ENCODE results near the gene MTHFSD.
"Not testable (repeated sequence)": the region's sequence is repeated elsewhere in the genome, so short reads cannot be mapped to it uniquely, and the experiment has no call there.

The MTHFSD gene

GRCh38 chr16:86554917-86555703, at the start of gene MTHFSD:
Gene MTHFSD, minus strand, starts transcription at chr16:86555235. Its CDS starts 51 bp downstream, at chr16:86555184.
- DNase-seq (ENCODE audit: low read depth in 1 of 2, low spot score in 1 of 2), result peak; percentile 93 to 96

GRCh38 chr16:86604436-86605193, 49.6 kb upstream of the MTHFSD start:
- no peak for DNase-seq (ENCODE audit: low read depth in 1 of 2, low spot score in 1 of 2)

GRCh38 chr16:86602521-86602920, 47.5 kb upstream of the MTHFSD start:
- no peak for DNase-seq (ENCODE audit: low read depth in 1 of 2, low spot score in 1 of 2)

GRCh38 chr16:86601356-86601755, 46.3 kb upstream of the MTHFSD start:
- DNase-seq (ENCODE audit: low read depth in 1 of 2, low spot score in 1 of 2), result no peak

GRCh38 chr16:86598607-86599565, 43.9 kb upstream of the MTHFSD start:
- DNase-seq (ENCODE audit: low read depth in 1 of 2, low spot score in 1 of 2), result no peak

GRCh38 chr16:86597880-86598606, 43.0 kb upstream of the MTHFSD start:
- DNase-seq (ENCODE audit: low read depth in 1 of 2, low spot score in 1 of 2), result no peak

GRCh38 chr16:86597126-86597879, 42.3 kb upstream of the MTHFSD start:
- no peak for DNase-seq (ENCODE audit: low read depth in 1 of 2, low spot score in 1 of 2)

- no peak for DNase-seq (ENCODE audit: low read depth in 1 of 2, low spot score in 1 of 2)
Measured at GRCh38 chr16:86595983-86596605, 41.1 kb upstream of the MTHFSD start.

GRCh38 chr16:86594721-86595120, 39.7 kb upstream of the MTHFSD start:
- no peak for DNase-seq (ENCODE audit: low read depth in 1 of 2, low spot score in 1 of 2)

- no peak for DNase-seq (ENCODE audit: low read depth in 1 of 2, low spot score in 1 of 2)
Measured at GRCh38 chr16:86593913-86594620, 39.0 kb upstream of the MTHFSD start.

GRCh38 chr16:86591270-86591669, 36.2 kb upstream of the MTHFSD start:
- DNase-seq (ENCODE audit: low read depth in 1 of 2, low spot score in 1 of 2), result no peak

- DNase-seq (ENCODE audit: low read depth in 1 of 2, low spot score in 1 of 2), result no peak
Measured at GRCh38 chr16:86590501-86591144, 35.6 kb upstream of the MTHFSD start.

- DNase-seq (ENCODE audit: low read depth in 1 of 2, low spot score in 1 of 2), result not testable (repeated sequence)
Measured at GRCh38 chr16:86587955-86588354, 32.9 kb upstream of the MTHFSD start.

GRCh38 chr16:86587487-86587886, 32.5 kb upstream of the MTHFSD start:
- DNase-seq (ENCODE audit: low read depth in 1 of 2, low spot score in 1 of 2), result no peak

- DNase-seq (ENCODE audit: low read depth in 1 of 2, low spot score in 1 of 2), result no peak
Measured at GRCh38 chr16:86585821-86586611, 31.0 kb upstream of the MTHFSD start.

- DNase-seq (ENCODE audit: low read depth in 1 of 2, low spot score in 1 of 2), result no peak
Measured at GRCh38 chr16:86584726-86585721, 30.0 kb upstream of the MTHFSD start.

Data from activated T-helper 1 cell treated with anti-CD3 and anti-CD28 coated beads, Interleukin-2, amount 50 U/mL, for 16 hours (primary cell).